Mucosa of rectum (tissue), 2 donors: ENCODE data around the gene LLPH.
A peak's percentile ranks its signal among the peaks of the same experiment; 100 is the strongest.

ENCODE experiments used
- H3K27ac ChIP-seq, 2 donors: one replicate each; pipeline ENCODE4 v1.7.0; 2013; ENCODE audit warnings: inconsistent platforms in 2 of 2, low read depth in 2 of 2, low read length in 2 of 2
- H3K27me3 ChIP-seq, 2 donors: one replicate each; pipeline ENCODE4 v1.7.0; 2013; ENCODE audit warnings: low read length in 2 of 2; ENCODE audit not compliant: control insufficient read depth in 2 of 2, insufficient read depth in 2 of 2
- H3K36me3 ChIP-seq, 2 donors: one replicate each; pipeline ENCODE4 v1.7.0; 2013; ENCODE audit warnings: low read length in 2 of 2; ENCODE audit not compliant: control insufficient read depth in 2 of 2, insufficient read depth in 2 of 2
- H3K4me1 ChIP-seq, 2 donors: one replicate each; pipeline ENCODE4 v1.7.0; 2013; ENCODE audit warnings: low read length in 2 of 2, mild to moderate bottlenecking in 1 of 2; ENCODE audit not compliant: control insufficient read depth in 2 of 2, insufficient read depth in 2 of 2
- H3K4me3 ChIP-seq, 2 donors: one replicate each; pipeline ENCODE4 v1.7.0; 2013; ENCODE audit warnings: low read length in 2 of 2
- H3K9ac ChIP-seq, 2 donors: one replicate each; pipeline ENCODE4 v1.7.0; 2013; ENCODE audit warnings: low read length in 2 of 2, low read depth in 1 of 2, mild to moderate bottlenecking in 1 of 2
- H3K9me3 ChIP-seq, 2 donors: one replicate each; pipeline ENCODE4 v1.7.0; 2013; ENCODE audit warnings: low read length in 2 of 2; ENCODE audit not compliant: control insufficient read depth in 2 of 2
- donor health status: healthy.
- donor health status: Normal muscosa, but diverticular disease.

LLPH gene

GRCh38 chr12:66142826-66143225 is 12.3 kb upstream of the LLPH start:
- Histone ChIP-seq H3K27me3 (no peaks in the 10 kb centered on the region), H3K9me3 (peaks cover 5 to 10% of the 10 kb centered on the region in 2 donors), H3K9ac (no peak overlapping the region), H3K4me3 (no peak overlapping the region), H3K36me3 (peaks cover 43 to 52% of the 10 kb centered on the region in 2 donors), H3K4me1 (peaks cover 0 to 3% of the 10 kb centered on the region in 2 donors), H3K27ac (no peak overlapping the region)

- H3K9ac ChIP-seq: no peak overlapping the region
- no peak overlapping the region for H3K4me3 ChIP-seq
- H3K36me3 ChIP-seq: peaks cover 45 to 59% of the 10 kb centered on the region in 2 donors
- peaks cover 5 to 10% of the 10 kb centered on the region in 2 donors for H3K9me3 ChIP-seq
- no peak overlapping the region for H3K27ac ChIP-seq
- H3K4me1 ChIP-seq: peaks cover 0 to 3% of the 10 kb centered on the region in 2 donors
- H3K27me3 ChIP-seq: no peaks in the 10 kb centered on the region
Observed at GRCh38 chr12:66141299-66141698, 10.7 kb upstream of the LLPH start.

- H3K9ac ChIP-seq: no peak overlapping the region
- peaks cover 5 to 10% of the 10 kb centered on the region in 2 donors for H3K9me3 ChIP-seq
- H3K4me1 ChIP-seq: peaks cover 0 to 3% of the 10 kb centered on the region in 2 donors
- peaks cover 48 to 61% of the 10 kb centered on the region in 2 donors for H3K36me3 ChIP-seq
- no peak overlapping the region for H3K27ac ChIP-seq
- no peaks in the 10 kb centered on the region for H3K27me3 ChIP-seq
- no peak overlapping the region for H3K4me3 ChIP-seq
Observed at GRCh38 chr12:66140731-66141130, 10.2 kb upstream of the LLPH start.

DNA sequence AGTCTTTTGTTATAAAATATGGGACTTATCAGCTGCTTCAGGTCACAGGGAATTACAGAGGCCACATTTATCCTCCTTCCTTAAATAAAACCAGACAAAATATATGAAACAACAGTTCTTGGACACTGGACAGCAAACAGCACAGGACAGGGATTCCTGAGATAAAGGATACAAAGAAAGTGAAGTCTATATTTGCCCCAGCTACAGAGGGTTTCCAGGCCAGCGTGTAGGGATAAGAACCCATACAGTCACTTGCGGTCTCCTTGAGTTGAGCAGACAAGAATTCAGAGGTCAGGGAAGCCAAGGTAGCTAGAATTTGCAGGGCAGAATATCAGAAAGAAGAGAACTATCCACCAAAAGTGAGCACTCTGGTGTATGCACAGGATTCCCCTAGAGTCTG is 8.8 kb upstream of the LLPH start:
- H3K4me3 ChIP-seq: no peak overlapping the region
- H3K36me3 ChIP-seq: peaks cover 48 to 59% of the 10 kb centered on the region in 2 donors
- no peak overlapping the region for H3K27ac ChIP-seq
- H3K4me1 ChIP-seq: no peaks in the 10 kb centered on the region
- no peaks in the 10 kb centered on the region for H3K27me3 ChIP-seq
- H3K9ac ChIP-seq: no peak overlapping the region
- H3K9me3 ChIP-seq: peaks cover 5 to 10% of the 10 kb centered on the region in 2 donors

DNA sequence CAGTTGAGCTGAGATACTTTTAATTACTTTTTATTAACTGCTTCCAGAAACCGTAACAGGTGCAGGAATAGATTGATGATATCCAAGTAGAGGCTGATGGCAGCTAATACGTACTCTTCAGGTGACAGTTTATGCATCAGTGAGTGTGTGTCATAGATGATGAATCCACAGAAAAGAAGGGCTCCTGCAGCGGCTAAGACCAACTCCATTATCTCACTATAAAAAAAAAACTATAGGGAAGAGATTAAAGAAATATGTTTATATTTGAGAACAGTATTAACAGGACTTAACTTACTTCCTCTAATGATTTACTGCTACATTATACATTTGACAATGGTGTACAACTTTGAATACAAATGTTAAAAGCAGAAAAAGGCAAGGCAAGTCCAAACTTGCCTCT is 7.4 kb upstream of the LLPH start:
- Histone ChIP-seq H3K4me3 (no peak overlapping the region), H3K9me3 (peaks cover 5 to 10% of the 10 kb centered on the region in 2 donors), H3K27me3 (no peaks in the 10 kb centered on the region), H3K36me3 (peaks cover 44 to 46% of the 10 kb centered on the region in 2 donors), H3K9ac (no peak overlapping the region), H3K4me1 (no peaks in the 10 kb centered on the region), H3K27ac (no peak overlapping the region)

DNA sequence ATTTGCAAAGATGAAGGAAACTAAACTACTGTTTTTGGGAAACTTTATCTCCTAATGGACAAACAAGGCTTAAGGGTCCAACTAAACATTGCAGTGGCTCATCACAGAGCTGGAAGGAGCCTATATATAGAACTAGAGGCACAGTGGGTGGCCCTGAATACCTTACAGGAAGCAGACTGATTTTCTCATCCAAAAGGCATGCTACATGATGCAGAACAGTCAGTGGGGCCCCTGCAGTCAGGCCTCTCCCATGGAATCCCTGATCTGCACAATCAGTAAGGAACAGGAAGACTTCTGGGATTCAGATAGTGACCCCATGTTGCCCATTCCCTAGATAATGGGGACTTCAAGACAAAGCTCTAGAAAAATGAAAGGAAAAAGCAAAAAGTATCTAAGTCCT is 1.9 kb upstream of the LLPH start:
- no peak overlapping the region for H3K4me3 ChIP-seq

GRCh38 chr12:66131067-66131688 is 628 bp upstream of the LLPH start:
- H3K9me3 ChIP-seq: no peaks in the 10 kb centered on the region
- peak overlapping the region; percentile 82 to 89 for H3K9ac ChIP-seq
- peaks cover 3 to 11% of the 10 kb centered on the region in 2 donors for H3K4me1 ChIP-seq
- peak overlapping the region; percentile 85 to 87 for H3K27ac ChIP-seq
- H3K4me3 ChIP-seq: peak overlapping the region; percentile 96 to 99
- peaks cover 13 to 19% of the 10 kb centered on the region in 2 donors for H3K36me3 ChIP-seq
- no peaks in the 10 kb centered on the region for H3K27me3 ChIP-seq

More for the DNA sequence above, 1.9 kb upstream of the LLPH start:
- H3K27ac ChIP-seq: no peak overlapping the region
- H3K9me3 ChIP-seq: no peaks in the 10 kb centered on the region
- H3K9ac ChIP-seq: no peak overlapping the region
- H3K36me3 ChIP-seq: peaks cover 11 to 23% of the 10 kb centered on the region in 2 donors
- peaks cover 3 to 11% of the 10 kb centered on the region in 2 donors for H3K4me1 ChIP-seq
- no peaks in the 10 kb centered on the region for H3K27me3 ChIP-seq

DNA sequence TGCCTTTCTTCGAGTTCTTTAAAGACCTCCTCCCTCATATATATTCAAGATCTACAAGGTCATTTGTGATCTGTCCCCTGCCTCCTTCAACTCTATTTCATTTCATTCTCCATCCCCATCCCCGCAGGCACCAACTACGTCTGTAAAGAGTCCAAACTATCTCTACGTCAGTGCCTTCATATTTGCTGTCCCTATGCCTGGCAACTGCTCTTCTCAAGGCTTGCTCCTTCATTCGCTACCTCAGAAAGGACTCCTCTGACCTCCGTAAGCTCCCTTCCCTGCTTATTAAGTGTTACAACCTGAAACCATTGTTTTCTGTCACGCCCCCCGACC is 650 bp downstream of the LLPH start:
- peaks cover 3 to 11% of the 10 kb centered on the region in 2 donors for H3K4me1 ChIP-seq
- no peaks in the 10 kb centered on the region for H3K9me3 ChIP-seq
- H3K9ac ChIP-seq: peak overlapping the region; percentile 82 to 89
- H3K4me3 ChIP-seq: peak overlapping the region; percentile 96 to 99
- no peak overlapping the region for H3K27ac ChIP-seq
- H3K36me3 ChIP-seq: peaks cover 15 to 22% of the 10 kb centered on the region in 2 donors
- no peaks in the 10 kb centered on the region for H3K27me3 ChIP-seq

- Histone ChIP-seq H3K4me3 (no peak overlapping the region), H3K27ac (no peak overlapping the region), H3K4me1 (peaks cover 3 to 11% of the 10 kb centered on the region in 2 donors), H3K9ac (no peak overlapping the region), H3K27me3 (no peaks in the 10 kb centered on the region), H3K36me3 (peaks cover 23 to 37% of the 10 kb centered on the region in 2 donors), H3K9me3 (no peaks in the 10 kb centered on the region)
Observed at GRCh38 chr12:66127650-66128049, 2.9 kb downstream of the LLPH start.

DNA sequence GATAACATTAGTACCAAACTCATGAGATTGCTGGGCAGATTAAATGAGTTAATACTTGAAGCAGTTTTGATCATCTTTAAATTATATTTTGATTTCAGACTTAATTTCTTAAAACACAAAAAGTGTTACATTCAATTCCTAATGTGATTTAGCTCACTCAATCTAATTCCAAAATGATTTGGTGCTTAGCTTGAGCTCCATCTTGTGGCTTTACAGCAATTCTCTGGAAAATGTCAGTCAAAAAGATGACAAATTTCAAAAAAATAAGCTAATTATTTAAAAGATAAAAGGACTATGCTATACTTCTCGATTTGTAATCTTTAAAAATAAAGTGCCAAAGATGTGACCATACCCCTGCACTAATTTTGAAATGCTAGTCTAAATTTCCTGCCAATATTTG is 10.1 kb downstream of the LLPH start:
- no peaks in the 10 kb centered on the region for H3K9me3 ChIP-seq
- H3K9ac ChIP-seq: no peak overlapping the region
- H3K27ac ChIP-seq: no peak overlapping the region
- no peak overlapping the region for H3K4me3 ChIP-seq
- H3K27me3 ChIP-seq: no peaks in the 10 kb centered on the region
- H3K4me1 ChIP-seq: peaks cover 0 to 3% of the 10 kb centered on the region in 2 donors
- peaks cover 20 to 22% of the 10 kb centered on the region in 2 donors for H3K36me3 ChIP-seq
